Stimulated activated CD8-positive, alpha-beta memory T cell treated with anti-CD3 and anti-CD28 coated beads, Interleukin-12 subunit alpha, Interleukin-12 subunit beta, amount 100 ng/mL, for 4 hours (primary cell): ENCODE measurements around the gene ACYP2.
A peak's percentile ranks its signal among the peaks of the same experiment; 100 is the strongest.
"Not testable (repeated sequence)": the region's sequence is repeated elsewhere in the genome, so short reads cannot be mapped to it uniquely, and the experiment has no call there.

Experiments
- DNase-seq: peaks from one replicate; pipeline ENCODE4 v3.0.0-alpha.2; 2020; ENCODE audit warnings: low read depth

ACYP2 gene

GRCh38 chr2:54099370-54099769 is 16.0 kb upstream of the ACYP2 start:
- DNase-seq, result no peak

- no peak for DNase-seq
Observed at GRCh38 chr2:54099829-54100585, 15.4 kb upstream of the ACYP2 start.

- DNase-seq, result no peak
Observed at GRCh38 chr2:54100772-54101171, 14.6 kb upstream of the ACYP2 start.

GRCh38 chr2:54103454-54104314 is 11.7 kb upstream of the ACYP2 start:
- peak; percentile 7 for DNase-seq

GRCh38 chr2:54106631-54107454 is 8.6 kb upstream of the ACYP2 start:
- DNase-seq, result no peak

GRCh38 chr2:54107455-54107764 is 8.0 kb upstream of the ACYP2 start:
- no peak for DNase-seq

- no peak for DNase-seq
Observed at GRCh38 chr2:54107903-54108615, 7.4 kb upstream of the ACYP2 start.

- no peak for DNase-seq
Observed at GRCh38 chr2:54109848-54110247, 5.6 kb upstream of the ACYP2 start.

GRCh38 chr2:54114479-54114878 is 936 bp upstream of the ACYP2 start:
- DNase-seq, result not testable (repeated sequence)

- DNase-seq, result no peak
Observed at GRCh38 chr2:54114936-54115283, 505 bp upstream of the ACYP2 start.

GRCh38 chr2:54116598-54116997 is 1.2 kb downstream of the ACYP2 start:
- DNase-seq, result not testable (repeated sequence)

- DNase-seq, result no peak
Observed at GRCh38 chr2:54120950-54121349, 5.5 kb downstream of the ACYP2 start.

GRCh38 chr2:54122171-54122935 is 6.9 kb downstream of the ACYP2 start:
- no peak for DNase-seq

- DNase-seq, result no peak
Observed at GRCh38 chr2:54122939-54123338, 7.5 kb downstream of the ACYP2 start.

- DNase-seq, result not testable (repeated sequence)
Observed at GRCh38 chr2:54127174-54127573, 11.8 kb downstream of the ACYP2 start.

GRCh38 chr2:54133056-54133455 is 17.6 kb downstream of the ACYP2 start:
- no peak for DNase-seq

GRCh38 chr2:54139210-54139609 is 23.8 kb downstream of the ACYP2 start:
- no peak for DNase-seq

GRCh38 chr2:54143780-54144179 is 28.4 kb downstream of the ACYP2 start:
- no peak for DNase-seq

- DNase-seq, result no peak
Observed at GRCh38 chr2:54148391-54148790, 33.0 kb downstream of the ACYP2 start.

GRCh38 chr2:54149638-54150441 is 34.4 kb downstream of the ACYP2 start:
- no peak for DNase-seq
